GM21381 (cell line): ENCODE results near the gene EYA2.

ENCODE experiments used
- ATAC-seq: cut with Tn5 transposase; IDR thresholded peaks from one replicate; pipeline ENCODE4 v1.9.1; 2021; ENCODE audit warnings: mild to moderate bottlenecking, moderate library complexity; ENCODE audit not compliant: unreplicated experiment

Gene EYA2

DNA sequence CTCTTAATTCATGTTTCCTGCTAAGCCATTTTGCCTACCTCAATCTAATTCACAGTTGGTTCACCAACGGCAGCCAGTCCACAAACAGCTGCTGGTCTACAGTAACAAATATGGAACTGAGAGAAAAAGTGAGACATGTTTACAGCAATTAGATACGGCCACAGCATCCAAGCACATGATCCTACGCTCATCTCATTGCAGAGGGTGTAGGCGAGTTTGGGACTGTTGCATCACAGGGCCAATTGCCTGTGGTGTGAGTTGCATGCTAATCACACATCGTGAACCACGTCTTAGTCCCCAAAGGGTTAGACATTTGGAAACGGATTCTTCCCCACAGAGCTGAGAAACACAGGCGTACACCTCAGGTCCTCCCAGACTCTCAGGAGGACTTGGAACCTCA is 166.9 kb downstream of the EYA2 start:
- no peak for ATAC-seq

DNA sequence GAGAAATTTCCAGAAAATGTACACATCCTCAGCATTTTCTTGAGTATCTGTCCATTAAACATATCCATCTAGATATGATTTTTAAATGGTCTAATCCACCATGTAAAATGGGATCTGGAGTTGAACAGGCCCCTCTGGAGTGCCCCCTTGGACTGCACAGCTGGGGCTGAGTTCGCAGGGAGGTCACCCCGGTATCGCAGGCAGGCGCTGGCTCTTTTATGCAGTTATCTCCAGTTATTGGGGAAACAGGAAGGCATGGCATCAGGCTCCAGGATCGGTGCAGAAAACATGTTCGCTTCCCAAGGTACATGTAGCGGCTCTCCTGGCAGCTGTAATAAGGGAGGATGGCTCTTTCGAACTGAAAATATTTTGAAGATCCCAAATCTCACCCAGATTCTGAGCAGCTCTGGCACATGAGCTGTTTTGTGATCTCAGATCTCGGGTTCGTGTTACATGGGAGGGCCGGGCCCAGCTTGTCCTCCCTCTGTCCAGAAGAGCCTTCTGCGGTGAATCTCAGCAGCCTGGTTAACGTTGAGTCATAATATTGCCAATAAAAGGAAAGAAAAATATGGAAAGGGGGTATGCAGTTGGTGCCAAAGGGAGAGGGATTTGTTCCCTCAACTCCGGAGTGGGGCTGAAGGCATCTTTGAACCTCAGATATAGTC is 167.7 kb downstream of the EYA2 start:
- no peak for ATAC-seq

GRCh38 chr20:47063407-47063806 is 168.8 kb downstream of the EYA2 start:
- ATAC-seq, result no peak

- no peak for ATAC-seq
These were observed 169.2 kb downstream of the EYA2 start for GRCh38 chr20:47063808-47064207.

GRCh38 chr20:47066484-47067270 is 172.0 kb downstream of the EYA2 start:
- no peak for ATAC-seq

- ATAC-seq, result no peak
These were observed 173.1 kb downstream of the EYA2 start for GRCh38 chr20:47067776-47068175.

DNA sequence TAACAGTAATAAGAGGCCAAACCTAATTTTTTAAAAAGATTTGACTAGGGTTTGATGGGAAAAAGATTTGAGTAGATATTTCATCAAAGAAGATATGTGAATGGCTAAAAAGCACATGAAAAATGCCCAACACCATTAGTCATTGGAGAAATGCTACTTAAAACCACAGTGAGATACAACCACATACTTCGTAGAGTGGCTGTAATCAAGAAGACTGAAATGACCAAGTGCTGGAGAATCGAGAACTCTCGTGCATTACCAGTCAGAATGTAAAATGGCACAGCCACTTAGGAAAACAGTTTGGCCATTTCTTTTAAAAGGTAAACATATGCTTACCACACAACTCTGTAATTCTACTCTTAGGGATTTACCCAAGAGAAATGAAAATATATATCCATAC is 175.5 kb downstream of the EYA2 start:
- ATAC-seq, result no peak

DNA sequence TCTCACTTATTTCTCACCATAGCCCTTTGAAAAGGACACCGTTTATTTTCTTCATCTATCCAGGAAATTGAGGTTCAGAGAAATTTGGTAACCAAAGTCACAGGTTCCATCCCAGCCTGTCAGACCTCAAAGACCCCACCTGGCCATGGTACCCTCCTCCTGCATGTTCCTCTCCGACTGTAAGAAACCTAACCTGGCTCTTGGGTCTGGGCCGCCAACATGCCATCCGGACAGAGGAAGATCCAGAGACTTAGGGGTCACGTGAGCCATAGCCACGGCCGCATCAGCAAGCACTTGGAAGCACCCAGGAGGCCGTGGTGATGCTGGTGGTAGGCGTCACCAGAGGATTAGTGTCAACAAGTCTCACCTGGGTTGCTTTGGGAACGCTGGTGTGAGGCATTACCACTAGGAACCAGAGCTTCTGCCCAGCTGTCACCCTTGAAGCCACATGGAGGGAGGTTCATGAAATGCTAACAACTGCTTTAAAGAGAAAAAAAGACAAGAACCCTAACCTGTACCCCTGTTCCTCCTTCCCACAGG is 177.1 kb downstream of the EYA2 start:
- ATAC-seq, result no peak

GRCh38 chr20:47073766-47074475 is 179.3 kb downstream of the EYA2 start:
- ATAC-seq, result no peak

GRCh38 chr20:47075263-47075662 is 180.6 kb downstream of the EYA2 start:
- ATAC-seq, result no peak

- no peak for ATAC-seq
These were observed 184.4 kb downstream of the EYA2 start for GRCh38 chr20:47079047-47079446.

DNA sequence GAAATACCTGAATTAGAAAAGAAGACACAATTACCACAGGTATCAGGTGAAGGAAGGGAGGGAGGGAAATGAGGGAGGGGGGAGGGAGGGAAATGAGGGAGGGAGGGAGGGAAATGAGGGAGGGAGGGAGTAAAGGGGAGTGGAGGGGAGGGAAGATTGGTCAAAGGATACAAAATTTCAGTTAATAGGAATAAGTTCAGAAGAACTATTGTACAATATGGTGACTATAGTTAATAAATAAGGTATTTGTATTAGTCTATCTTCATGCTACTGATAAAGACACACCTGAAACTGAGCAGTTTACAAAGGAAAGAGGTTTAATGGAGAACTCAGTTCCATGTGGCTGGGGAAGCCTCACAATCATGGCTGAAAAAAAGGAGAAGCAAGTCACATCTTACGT is 185.7 kb downstream of the EYA2 start:
- ATAC-seq, result no peak

DNA sequence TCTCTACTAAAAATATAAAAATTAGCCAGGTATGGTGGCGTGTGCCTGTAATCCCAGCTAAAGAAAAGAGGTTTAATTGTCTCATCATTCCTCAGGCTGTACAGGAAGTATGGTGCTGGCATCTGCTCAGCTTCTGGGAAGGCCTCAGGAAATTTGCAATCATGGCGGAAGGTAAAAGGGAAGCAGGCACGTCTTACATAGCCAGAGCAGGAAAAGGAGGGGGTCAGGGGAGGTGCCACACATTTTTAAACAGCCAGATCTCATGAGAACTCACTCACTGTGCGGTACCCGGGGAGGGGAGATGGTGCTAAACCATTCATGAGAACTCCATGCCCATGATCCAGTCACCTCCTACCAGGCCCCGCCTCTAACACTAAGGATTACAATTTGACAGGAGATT is 191.7 kb downstream of the EYA2 start:
- no peak for ATAC-seq

DNA sequence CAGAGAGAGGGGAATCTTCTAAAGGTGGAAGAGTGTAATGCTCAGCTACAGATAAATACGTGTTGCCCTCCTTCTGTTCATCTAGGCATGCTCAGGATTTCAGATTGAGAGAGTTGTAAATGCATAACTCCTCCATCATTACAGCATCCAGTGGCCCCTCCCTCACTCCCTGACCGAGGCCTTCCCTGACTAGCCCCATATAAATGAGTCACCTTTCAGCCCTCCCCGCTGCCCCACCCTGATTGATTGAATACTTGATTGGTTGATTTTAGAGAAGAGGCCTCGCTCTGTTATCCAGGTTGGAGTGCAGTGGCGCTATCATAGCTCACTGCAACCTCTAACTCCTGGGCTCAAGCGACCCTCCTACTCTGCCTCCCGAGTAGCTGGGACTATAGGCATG is 193.7 kb downstream of the EYA2 start:
- ATAC-seq, result no peak

DNA sequence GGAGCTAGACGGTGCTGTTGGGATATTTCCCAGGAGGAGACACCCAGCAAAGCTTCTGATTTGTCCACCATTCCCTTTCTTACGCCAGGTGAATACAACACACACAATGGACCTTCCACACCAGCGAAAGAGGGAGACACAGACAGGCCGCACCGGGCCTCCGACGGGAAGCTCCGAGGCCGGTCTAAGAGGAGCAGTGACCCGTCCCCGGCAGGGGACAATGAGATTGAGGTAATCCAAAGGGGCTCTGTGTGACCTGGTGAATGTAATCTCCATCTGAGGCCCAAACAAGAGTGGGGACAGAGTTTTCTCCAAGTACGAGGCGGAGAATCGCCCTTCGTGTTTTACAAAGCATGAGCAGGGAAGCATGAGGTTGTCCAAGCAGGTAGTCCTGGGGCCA is 194.5 kb downstream of the EYA2 start:
- ATAC-seq, result no peak

DNA sequence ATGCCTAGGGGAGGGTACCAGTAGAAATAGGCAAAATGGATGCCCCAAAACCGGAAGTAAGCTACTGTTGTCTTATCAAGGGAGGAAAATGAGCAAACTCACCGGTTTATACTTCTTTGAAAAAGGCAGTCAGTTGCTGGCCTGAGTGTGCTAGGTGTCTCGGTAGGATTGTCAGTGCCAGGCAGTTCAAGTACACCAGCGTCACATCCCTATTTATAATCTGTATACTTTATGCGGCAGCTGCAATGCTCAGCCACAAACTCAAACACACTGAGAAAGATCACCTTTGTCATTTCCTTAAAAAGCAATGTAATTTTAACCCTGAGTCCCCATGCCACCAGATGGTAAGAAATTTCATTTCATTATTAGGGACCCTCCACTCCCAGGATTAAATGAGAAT is 196.2 kb downstream of the EYA2 start:
- ATAC-seq, result no peak

DNA sequence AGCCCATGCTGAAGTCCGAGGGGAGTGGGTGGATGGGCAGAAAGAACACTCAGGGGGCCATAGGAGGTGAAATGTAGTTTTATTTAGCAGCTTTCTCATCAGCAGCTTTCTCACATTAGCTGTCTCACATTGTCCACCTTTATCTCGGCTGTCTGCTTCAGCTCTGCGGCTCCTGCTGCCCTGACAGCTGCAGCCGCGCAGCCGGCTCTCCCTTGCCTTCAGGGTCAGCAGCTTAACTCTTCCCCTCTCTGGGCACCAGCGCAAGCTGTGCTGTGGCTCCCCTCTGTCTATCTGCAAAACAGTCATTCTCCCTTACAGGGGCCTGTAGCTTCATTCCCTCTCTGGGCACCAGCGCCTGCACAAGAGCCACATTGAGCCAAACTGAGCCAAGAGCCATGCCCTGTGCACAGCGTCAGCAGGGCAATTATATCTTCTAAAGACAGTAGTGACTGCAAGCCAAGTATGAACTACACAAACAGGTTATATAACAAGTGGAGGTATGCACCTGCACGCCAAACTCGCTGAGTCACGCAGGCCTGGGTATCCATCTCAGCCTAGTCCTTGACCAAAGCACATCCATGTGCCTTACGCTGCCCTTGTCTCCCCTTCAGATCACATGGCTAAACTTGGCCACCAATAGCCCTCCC is 198.8 kb downstream of the EYA2 start:
- ATAC-seq, result no peak

DNA sequence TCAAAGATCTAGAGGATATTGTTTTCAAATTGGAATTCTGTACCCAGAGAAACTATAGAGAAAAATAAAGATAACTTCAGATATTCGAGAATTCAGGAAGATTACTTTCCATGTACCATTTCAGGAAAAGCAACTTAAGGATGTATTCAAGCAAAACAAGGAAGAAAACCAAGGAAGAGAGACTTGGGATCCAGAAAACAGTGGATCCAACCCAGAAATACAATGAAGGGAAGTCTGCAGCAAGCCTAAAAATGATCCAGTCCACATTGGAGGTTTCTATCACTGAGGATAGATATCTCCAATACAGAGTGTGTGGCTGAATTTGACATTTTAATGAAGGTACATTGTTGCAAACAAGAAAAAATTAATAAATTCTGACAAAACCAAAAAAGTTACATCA is 201.0 kb downstream of the EYA2 start:
- no peak for ATAC-seq

GRCh38 chr20:47097691-47098622 is 203.3 kb downstream of the EYA2 start:
- no peak for ATAC-seq

- no peak for ATAC-seq
These were observed 204.4 kb downstream of the EYA2 start for GRCh38 chr20:47099093-47099492.
